ENCODE results near the gene VEGFB.

Gene VEGFB

GRCh38 chr11:64198511-64198910 lies 35.9 kb upstream of the VEGFB start:
- DNase-seq (ENCODE audit: insufficient read length, low spot score): no peak
- TF ChIP-seq, protein P1, sequence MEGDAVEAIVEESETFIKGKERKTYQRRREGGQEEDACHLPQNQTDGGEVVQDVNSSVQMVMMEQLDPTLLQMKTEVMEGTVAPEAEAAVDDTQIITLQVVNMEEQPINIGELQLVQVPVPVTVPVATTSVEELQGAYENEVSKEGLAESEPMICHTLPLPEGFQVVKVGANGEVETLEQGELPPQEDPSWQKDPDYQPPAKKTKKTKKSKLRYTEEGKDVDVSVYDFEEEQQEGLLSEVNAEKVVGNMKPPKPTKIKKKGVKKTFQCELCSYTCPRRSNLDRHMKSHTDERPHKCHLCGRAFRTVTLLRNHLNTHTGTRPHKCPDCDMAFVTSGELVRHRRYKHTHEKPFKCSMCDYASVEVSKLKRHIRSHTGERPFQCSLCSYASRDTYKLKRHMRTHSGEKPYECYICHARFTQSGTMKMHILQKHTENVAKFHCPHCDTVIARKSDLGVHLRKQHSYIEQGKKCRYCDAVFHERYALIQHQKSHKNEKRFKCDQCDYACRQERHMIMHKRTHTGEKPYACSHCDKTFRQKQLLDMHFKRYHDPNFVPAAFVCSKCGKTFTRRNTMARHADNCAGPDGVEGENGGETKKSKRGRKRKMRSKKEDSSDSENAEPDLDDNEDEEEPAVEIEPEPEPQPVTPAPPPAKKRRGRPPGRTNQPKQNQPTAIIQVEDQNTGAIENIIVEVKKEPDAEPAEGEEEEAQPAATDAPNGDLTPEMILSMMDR (IDR thresholded peaks at IDR 0.05; ENCODE audit: insufficient read depth, missing control alignments): no peak
- FAIRE-seq: no peak

DNA sequence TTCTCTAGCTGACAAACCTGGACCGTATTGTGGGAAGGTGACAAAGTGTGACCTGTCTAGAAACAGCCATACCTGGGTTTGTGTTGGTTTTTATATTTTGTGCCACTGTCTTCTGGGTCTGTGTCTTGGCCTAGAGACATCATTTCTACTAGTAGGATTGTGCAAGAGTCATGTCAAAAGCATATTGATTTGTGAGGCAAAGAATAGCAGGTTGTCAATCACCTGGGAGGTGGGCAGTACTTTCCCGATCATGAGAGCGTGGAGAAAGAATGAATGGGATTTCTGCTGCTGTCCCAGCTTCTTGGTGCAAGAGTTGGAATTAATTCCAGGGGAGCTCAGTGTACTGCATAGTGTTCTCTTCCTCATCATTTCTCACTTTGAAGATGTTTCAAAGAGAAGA lies 32.8 kb upstream of the VEGFB start:
- no peak for DNase-seq (ENCODE audit: insufficient read length, low spot score)
- TF ChIP-seq, protein P1 (IDR thresholded peaks at IDR 0.05; ENCODE audit: insufficient read depth, missing control alignments): no peak
- FAIRE-seq: no peak

DNA sequence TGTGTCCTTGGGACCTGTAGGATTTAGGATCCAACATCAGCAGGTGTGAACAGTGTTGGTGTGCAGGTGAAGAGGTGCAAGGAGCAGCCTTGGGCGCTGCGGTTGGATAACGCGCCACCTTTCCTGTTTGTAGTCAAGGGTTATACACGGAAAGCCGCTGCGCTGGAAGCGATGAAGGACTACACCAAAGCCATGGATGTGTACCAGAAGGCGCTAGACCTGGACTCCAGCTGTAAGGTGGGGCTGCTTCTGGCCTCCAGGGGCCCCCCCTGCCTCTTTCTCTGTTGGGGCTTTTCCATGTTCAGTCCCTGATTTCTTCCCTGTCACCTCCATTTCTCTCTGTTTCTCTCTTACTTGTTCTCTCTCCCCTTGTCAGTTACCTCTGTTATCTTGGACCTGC lies 31.4 kb upstream of the VEGFB start:
- FAIRE-seq (no peak), DNase-seq (ENCODE audit: insufficient read length, low spot score) (no peak)
- TF ChIP-seq, protein P1 (IDR thresholded peaks at IDR 0.05; ENCODE audit: insufficient read depth, missing control alignments): no peak

- FAIRE-seq: no peak
- no peak for DNase-seq (ENCODE audit: insufficient read length, low spot score)
These were observed 30.8 kb upstream of the VEGFB start for GRCh38 chr11:64203421-64204079.

GRCh38 chr11:64204080-64204440 lies 30.3 kb upstream of the VEGFB start:
- TF ChIP-seq, protein P1 (IDR thresholded peaks at IDR 0.05; ENCODE audit: insufficient read depth, missing control alignments): no peak
- FAIRE-seq (no peak), DNase-seq (ENCODE audit: insufficient read length, low spot score) (no peak)

More at GRCh38 chr11:64203421-64204079, 30.8 kb upstream of the VEGFB start:
- TF ChIP-seq, protein P1 (IDR thresholded peaks at IDR 0.05; ENCODE audit: insufficient read depth, missing control alignments): no peak

GRCh38 chr11:64204464-64204989 lies 29.9 kb upstream of the VEGFB start:
- FAIRE-seq (no peak), DNase-seq (ENCODE audit: insufficient read length, low spot score) (peak; percentile 94)
- TF ChIP-seq, protein P1 (IDR thresholded peaks at IDR 0.05; ENCODE audit: insufficient read depth, missing control alignments): peak; percentile 93
